Calu3 (cell line): ENCODE results near the gene OPCML. TPM values are rescaled to one million over a fixed set of nuclear protein-coding genes. Genes with fewer than 3 reads are reported as not detected.

ENCODE experiments used
- BruUV-seq: library from RNA; stranded (reverse); fragments of 400-500 nt; replicated peaks from 2 replicates; lab custom pipeline; 2021; lab: Mats Ljungman, UMichigan
- CTCF ChIA-PET: fragments of 300-600 bp; sonication (Branson Sonifier 250); formaldehyde crosslinking; loops from one replicate; lab custom pipeline; 2022; ENCODE audit warnings: antibody characterized with exemption; lab: Charles Lee
- DNase-seq: peaks from one replicate; pipeline ENCODE4 v3.0.0; 2022
- H3K27ac Mint-ChIP-seq: one replicate; pipeline ENCODE4 v1.8.0; 2022; ENCODE audit warnings: mixed read lengths; ENCODE audit not compliant: unreplicated experiment
- H3K27me3 Mint-ChIP-seq: one replicate; pipeline ENCODE4 v1.8.0; 2022; ENCODE audit warnings: mixed read lengths; ENCODE audit not compliant: unreplicated experiment
- H3K36me3 Mint-ChIP-seq: one replicate; pipeline ENCODE4 v1.8.0; 2022; ENCODE audit warnings: mild to moderate bottlenecking, moderate library complexity, mixed read lengths; ENCODE audit not compliant: insufficient read depth, unreplicated experiment
- H3K4me1 Mint-ChIP-seq: one replicate; pipeline ENCODE4 v1.8.0; 2022; ENCODE audit warnings: mild to moderate bottlenecking, low read depth, mixed read lengths; ENCODE audit not compliant: unreplicated experiment
- H3K4me3 Mint-ChIP-seq: one replicate; pipeline ENCODE4 v1.8.0; 2022; ENCODE audit warnings: mild to moderate bottlenecking, low read depth, moderate library complexity, mixed read lengths; ENCODE audit not compliant: unreplicated experiment
- H3K9me3 Mint-ChIP-seq: one replicate; pipeline ENCODE4 v1.8.0; 2022; ENCODE audit warnings: low read depth, mixed read lengths; ENCODE audit not compliant: unreplicated experiment
- intact Hi-C: fragments of 100-400 bp; cut with micrococcal nuclease; formaldehyde crosslinking; loops from one replicate; pipeline ENCODE4 v1.10.0; 2022; ENCODE audit not compliant: unreplicated experiment
- total RNA-seq: library from RNA; stranded (reverse); gene quantifications from 2 replicates; pipeline ENCODE4 v1.2.3, GENCODE V29; 2022
- TF ChIP-seq, protein P1 (sequence below): fragments of 200-600 bp; IDR thresholded peaks from one replicate; pipeline ENCODE4 v1.8.0; 2022; ENCODE audit warnings: antibody characterized with exemption; ENCODE audit not compliant: unreplicated experiment

The OPCML gene
- total RNA-seq, 1 experiment from 2014 or later = not detected

DNA sequence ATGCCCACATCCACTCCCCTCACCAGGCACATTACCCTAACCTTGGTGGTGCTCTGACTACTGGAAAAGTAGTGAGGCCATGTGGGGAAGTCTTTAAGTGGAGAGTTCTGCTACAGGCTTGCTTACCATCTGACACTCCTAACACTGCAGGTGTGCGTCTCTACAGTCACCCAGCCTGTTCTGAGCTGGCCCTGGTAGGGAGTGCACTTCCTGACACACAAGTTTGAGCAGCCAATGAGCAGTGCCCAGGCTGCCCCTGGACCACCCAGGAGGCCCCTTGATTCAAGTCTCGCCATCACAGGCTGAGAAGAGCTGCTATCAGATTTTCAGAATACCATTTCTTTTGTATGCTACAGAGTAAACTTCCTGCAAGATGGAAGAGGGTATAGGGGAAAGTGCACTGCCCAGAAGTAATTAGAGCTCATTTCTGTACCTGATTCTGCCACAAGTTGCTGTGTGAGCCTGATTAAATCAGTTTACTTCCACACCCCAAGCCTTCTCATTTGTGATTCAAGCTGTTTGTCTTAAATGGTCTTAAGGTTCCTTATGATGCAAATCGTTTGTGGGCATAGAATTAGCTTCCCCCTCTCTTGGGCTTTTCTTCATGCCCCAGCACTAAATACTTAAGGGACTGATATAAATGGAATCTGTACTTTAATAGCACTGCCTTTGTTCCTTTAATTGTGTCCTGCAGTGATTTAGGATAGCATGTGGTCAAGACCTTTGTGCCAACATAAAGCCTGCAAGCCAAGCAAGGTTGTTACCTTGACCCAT is 22.2 kb downstream of the OPCML start:
- H3K9me3 Mint-ChIP-seq = peaks cover 28% of the 10 kb centered on the region
- intact Hi-C loops = no loop called here
- H3K36me3 Mint-ChIP-seq = no peaks in the 10 kb centered on the region
- CTCF ChIA-PET = no interaction called here
- H3K4me1 Mint-ChIP-seq = no peaks in the 10 kb centered on the region
- no TSS peak for BruUV-seq
- no peak for DNase-seq
- H3K27ac Mint-ChIP-seq = no peak overlapping the region
- TF ChIP-seq, protein P1, sequence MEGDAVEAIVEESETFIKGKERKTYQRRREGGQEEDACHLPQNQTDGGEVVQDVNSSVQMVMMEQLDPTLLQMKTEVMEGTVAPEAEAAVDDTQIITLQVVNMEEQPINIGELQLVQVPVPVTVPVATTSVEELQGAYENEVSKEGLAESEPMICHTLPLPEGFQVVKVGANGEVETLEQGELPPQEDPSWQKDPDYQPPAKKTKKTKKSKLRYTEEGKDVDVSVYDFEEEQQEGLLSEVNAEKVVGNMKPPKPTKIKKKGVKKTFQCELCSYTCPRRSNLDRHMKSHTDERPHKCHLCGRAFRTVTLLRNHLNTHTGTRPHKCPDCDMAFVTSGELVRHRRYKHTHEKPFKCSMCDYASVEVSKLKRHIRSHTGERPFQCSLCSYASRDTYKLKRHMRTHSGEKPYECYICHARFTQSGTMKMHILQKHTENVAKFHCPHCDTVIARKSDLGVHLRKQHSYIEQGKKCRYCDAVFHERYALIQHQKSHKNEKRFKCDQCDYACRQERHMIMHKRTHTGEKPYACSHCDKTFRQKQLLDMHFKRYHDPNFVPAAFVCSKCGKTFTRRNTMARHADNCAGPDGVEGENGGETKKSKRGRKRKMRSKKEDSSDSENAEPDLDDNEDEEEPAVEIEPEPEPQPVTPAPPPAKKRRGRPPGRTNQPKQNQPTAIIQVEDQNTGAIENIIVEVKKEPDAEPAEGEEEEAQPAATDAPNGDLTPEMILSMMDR = no peak
- H3K4me3 Mint-ChIP-seq = no peak overlapping the region
- H3K27me3 Mint-ChIP-seq = no peaks in the 10 kb centered on the region

DNA sequence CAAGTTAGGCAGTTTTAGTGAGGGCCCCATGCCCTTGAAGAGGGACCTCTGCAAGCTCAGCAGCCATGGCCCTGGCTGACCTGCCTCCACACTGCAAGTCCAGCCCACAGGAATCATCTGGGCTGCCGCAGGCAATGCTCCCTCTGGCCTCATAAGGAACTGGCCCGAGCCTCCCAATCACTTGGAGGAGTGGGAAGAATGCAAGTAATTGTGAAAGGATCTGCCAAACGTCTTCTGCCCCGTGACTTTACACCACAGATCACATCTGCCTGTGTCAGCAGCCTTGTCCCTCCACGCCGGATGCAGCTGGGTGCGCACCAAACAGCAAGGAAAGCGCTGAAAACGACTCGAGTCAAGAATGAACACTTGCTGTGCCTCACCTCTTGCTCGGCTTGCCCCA is 23.8 kb downstream of the OPCML start:
- H3K36me3 Mint-ChIP-seq = no peaks in the 10 kb centered on the region
- intact Hi-C loops = no loop called here
- H3K27me3 Mint-ChIP-seq = no peaks in the 10 kb centered on the region
- no peak overlapping the region for H3K4me3 Mint-ChIP-seq
- H3K4me1 Mint-ChIP-seq = no peaks in the 10 kb centered on the region
- CTCF ChIA-PET = no interaction called here
- H3K9me3 Mint-ChIP-seq = peaks cover 32% of the 10 kb centered on the region
- no peak overlapping the region for H3K27ac Mint-ChIP-seq
- no TSS peak for BruUV-seq
- no peak for DNase-seq
- TF ChIP-seq, protein P1 = no peak

DNA sequence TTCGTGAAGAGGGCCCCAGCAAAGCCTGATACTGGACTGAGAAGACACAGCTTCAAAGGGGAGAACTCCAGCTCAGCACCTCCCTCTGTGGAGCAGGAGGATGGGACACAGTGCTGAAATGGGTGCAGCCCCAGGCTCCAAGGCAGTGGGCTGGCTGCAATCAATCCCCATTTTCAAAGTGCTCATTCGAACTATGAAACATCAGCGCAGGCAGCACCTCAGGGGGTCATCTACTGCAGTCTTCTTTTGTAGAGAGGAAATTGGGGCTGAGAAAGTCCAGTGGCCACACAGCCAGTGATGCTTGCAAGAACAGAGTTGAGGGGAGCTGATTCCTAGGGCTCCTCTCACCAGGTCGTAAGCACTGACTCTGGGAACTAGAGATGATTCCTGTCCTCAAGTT is 25.1 kb downstream of the OPCML start:
- Mint-ChIP-seq H3K27ac (no peak overlapping the region), H3K4me1 (no peaks in the 10 kb centered on the region), H3K27me3 (no peaks in the 10 kb centered on the region), H3K9me3 (peaks cover 29% of the 10 kb centered on the region), H3K4me3 (no peak overlapping the region), H3K36me3 (no peaks in the 10 kb centered on the region)
- intact Hi-C loops = no loop called here
- TF ChIP-seq, protein P1 = no peak
- no peak for DNase-seq
- CTCF ChIA-PET = no interaction called here
- BruUV-seq = no TSS peak

DNA sequence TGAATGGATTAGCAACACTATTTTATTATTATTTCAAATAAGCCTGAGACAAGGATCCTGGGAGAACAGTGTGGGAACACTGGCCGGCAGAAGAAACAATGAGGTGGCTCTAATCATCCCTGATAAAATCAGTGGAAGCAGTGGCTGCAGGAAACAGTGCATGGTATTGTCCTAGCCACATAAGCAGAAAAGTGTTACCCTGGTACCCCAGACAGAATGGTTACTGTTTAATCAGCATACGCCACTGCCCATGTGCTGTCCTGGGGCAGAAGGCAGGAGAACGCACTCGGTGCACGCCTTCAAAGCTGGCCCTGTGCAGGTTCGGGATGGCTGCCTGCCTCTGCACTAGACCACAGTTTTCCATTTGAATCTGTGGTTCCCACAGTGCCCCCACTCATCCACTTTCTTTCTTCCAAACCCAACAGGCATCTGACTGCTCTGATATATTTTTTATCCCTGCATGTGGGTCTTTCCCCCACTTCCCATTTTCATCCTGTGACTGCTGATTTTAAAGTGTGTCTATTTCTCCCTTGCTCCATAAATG is 25.7 kb downstream of the OPCML start:
- no peaks in the 10 kb centered on the region for H3K27me3 Mint-ChIP-seq
- TF ChIP-seq, protein P1 = no peak
- H3K4me1 Mint-ChIP-seq = no peaks in the 10 kb centered on the region
- no peak overlapping the region for H3K4me3 Mint-ChIP-seq
- H3K9me3 Mint-ChIP-seq = peaks cover 28% of the 10 kb centered on the region
- CTCF ChIA-PET = no interaction called here
- H3K27ac Mint-ChIP-seq = no peak overlapping the region
- BruUV-seq = no TSS peak
- no peak for DNase-seq
- no peaks in the 10 kb centered on the region for H3K36me3 Mint-ChIP-seq
- intact Hi-C loops = no loop called here
